Measurements from ENCODE around the gene RSPO3.

Gene RSPO3

DNA sequence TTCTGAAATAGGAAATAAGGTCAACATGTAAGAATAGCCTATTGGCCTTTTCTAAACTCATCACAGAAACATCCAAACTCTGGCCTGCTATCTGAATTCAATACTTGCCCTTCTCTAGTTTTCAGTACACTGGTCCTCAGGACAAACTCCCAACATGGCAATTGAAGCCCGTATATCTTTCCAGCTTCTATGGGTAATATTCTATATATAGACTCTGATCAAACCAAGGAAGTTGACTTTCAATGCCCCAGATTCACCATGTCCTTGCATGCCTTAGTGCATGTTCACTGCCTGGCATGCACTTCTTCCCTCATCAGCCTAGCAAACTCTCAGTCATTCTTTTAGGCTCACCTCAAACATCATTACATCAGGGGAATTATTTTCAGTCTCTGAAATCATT is 73.2 kb downstream of the RSPO3 start:
- TF ChIP-seq POLR2AphosphoS5 (IDR thresholded peaks at IDR 0.05; ENCODE audit: low read depth, low read length) (no peak), POLR2A (IDR thresholded peaks at IDR 0.05; ENCODE audit: low read depth, low read length) (no peak), TAF1 (IDR thresholded peaks at IDR 0.05; ENCODE audit: borderline replicate concordance, low read depth, low read length) (no peak)
- DNase-seq (ENCODE audit: insufficient read length) (no peak), FAIRE-seq (no peak)

DNA sequence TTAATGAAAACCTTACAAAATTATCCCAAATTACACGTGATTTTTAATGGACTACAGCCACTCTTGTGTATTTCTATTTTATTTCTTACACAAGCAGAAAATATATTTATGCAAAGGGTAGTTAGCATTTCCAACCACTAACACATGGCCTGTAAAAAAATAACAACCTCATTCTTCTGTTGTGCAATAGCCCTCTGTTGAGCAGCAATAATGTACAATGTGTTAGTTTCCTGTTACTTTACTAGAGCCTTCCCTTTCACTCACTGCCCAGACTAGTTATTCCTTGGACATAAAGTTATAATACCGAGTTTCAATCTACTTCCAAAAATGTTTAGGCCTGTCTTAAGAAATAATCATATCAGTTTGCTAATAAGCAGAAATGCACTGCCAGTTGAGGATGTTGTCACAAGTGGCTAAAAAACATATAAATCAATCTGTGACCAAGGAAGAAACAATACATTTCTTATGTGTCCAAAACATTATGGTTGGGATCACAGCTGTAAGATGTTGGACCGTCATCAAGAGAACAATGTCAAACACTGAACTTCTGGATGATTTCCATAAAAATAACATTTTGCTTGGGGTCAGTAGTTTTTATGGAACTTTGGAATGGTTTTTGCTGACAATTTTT is 74.6 kb downstream of the RSPO3 start:
- TF ChIP-seq POLR2A (IDR thresholded peaks at IDR 0.05; ENCODE audit: low read depth, low read length): no peak
- no peak for TF ChIP-seq TAF1 (IDR thresholded peaks at IDR 0.05; ENCODE audit: borderline replicate concordance, low read depth, low read length)
- no peak for TF ChIP-seq POLR2AphosphoS5 (IDR thresholded peaks at IDR 0.05; ENCODE audit: low read depth, low read length)
- FAIRE-seq: no peak

DNA sequence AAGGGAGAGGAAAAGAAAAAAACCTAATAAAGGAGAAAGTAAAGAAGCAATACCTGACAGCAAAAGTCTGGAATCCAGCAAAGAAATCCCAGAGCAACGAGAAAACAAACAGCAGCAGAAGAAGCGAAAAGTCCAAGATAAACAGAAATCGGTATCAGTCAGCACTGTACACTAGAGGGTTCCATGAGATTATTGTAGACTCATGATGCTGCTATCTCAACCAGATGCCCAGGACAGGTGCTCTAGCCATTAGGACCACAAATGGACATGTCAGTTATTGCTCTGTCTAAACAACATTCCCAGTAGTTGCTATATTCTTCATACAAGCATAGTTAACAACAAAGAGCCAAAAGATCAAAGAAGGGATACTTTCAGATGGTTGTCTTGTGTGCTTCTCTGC is 77.4 kb downstream of the RSPO3 start:
- TF ChIP-seq TAF1 (IDR thresholded peaks at IDR 0.05; ENCODE audit: borderline replicate concordance, low read depth, low read length): no peak
- no peak for TF ChIP-seq POLR2A (IDR thresholded peaks at IDR 0.05; ENCODE audit: low read depth, low read length)
- TF ChIP-seq POLR2AphosphoS5 (IDR thresholded peaks at IDR 0.05; ENCODE audit: low read depth, low read length): no peak
- DNase-seq (ENCODE audit: insufficient read length) (no peak), FAIRE-seq (no peak)

More for the DNA sequence above, 74.6 kb downstream of the RSPO3 start:
- DNase-seq (ENCODE audit: insufficient read length): no peak

DNA sequence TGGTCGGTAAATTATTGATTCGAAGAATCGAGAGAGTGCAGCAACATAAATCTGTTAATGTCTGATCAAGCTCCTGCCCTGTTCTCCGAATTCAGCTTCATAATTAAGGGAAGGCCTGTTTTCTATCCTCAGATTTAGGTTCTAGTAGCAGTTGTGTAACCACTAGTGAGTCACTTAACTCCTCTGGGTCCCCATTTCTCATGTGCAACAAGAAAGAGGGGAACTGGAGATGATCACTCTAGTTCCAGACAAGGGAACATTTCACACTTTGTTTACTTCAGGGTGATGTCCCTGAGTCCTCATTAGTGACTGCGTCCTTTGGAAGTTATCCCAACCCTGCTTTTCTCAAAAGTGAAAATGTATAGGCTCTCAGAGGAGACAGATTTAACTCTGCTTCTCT is 80.1 kb downstream of the RSPO3 start:
- DNase-seq (ENCODE audit: insufficient read length) (no peak), FAIRE-seq (no peak)
- TF ChIP-seq POLR2A (IDR thresholded peaks at IDR 0.05; ENCODE audit: low read depth, low read length) (no peak), TAF1 (IDR thresholded peaks at IDR 0.05; ENCODE audit: borderline replicate concordance, low read depth, low read length) (no peak), POLR2AphosphoS5 (IDR thresholded peaks at IDR 0.05; ENCODE audit: low read depth, low read length) (no peak)

DNA sequence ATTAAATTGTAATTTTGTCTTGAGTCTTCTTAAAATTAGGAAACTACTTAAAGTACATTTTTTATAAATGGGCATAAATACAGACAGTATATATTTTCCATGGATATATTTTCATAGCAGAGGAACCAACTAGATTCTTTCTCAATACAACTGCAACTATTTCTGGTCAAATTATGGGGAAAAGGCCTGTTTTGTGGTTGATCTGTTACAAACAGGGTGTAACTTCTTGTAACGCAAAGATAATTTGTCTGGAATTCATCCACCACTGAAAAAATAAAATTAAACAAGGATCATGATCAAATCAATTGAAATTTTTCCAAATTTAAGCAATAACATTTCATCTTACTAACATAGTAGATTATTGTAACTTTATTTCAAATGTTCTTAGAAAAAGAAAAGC is 81.0 kb downstream of the RSPO3 start:
- TF ChIP-seq TAF1 (IDR thresholded peaks at IDR 0.05; ENCODE audit: borderline replicate concordance, low read depth, low read length) (no peak), POLR2AphosphoS5 (IDR thresholded peaks at IDR 0.05; ENCODE audit: low read depth, low read length) (no peak), POLR2A (IDR thresholded peaks at IDR 0.05; ENCODE audit: low read depth, low read length) (no peak)
- FAIRE-seq (no peak), DNase-seq (ENCODE audit: insufficient read length) (no peak)

DNA sequence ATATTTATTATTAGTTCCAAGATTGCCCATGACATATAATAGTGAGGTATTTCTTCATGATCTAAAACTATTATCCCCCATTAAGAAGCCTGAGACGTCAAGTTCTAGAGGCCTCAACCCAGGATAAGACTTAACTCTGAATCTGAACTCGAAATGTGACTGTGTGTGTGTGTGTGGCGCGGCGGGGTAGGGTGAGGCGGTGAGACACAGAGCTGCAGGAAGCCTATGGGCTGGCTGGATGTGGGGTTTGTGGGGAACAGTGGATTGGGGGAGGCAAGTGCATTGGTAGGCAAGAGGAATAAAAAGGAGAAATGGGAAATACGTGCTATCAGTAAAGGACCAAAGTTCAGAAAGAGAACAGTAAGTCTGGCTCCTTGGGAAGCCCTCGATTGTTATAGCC is 81.6 kb downstream of the RSPO3 start:
- DNase-seq (ENCODE audit: insufficient read length): no peak
- TF ChIP-seq POLR2A (IDR thresholded peaks at IDR 0.05; ENCODE audit: low read depth, low read length) (no peak), POLR2AphosphoS5 (IDR thresholded peaks at IDR 0.05; ENCODE audit: low read depth, low read length) (no peak), TAF1 (IDR thresholded peaks at IDR 0.05; ENCODE audit: borderline replicate concordance, low read depth, low read length) (no peak)
- no peak for FAIRE-seq

DNA sequence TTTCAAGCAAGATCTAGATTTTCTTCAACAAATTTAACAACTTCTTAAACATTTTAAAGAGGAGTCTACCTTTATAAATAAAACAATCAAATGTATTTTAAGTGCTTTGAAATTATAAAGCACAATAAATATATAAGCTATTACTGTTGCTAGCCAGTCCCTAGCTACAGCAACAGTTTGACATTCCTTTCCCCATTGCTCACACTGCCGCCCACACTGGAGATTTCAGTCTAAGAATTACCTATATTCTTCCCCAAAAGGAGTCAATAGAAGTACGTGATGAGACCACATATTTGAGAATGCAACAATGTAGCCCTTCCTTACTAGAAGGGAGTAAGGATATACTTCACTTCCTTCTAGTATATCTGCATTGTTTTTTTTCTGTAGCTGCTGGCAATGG is 82.8 kb downstream of the RSPO3 start:
- TF ChIP-seq TAF1 (IDR thresholded peaks at IDR 0.05; ENCODE audit: borderline replicate concordance, low read depth, low read length) (no peak), POLR2A (IDR thresholded peaks at IDR 0.05; ENCODE audit: low read depth, low read length) (no peak), POLR2AphosphoS5 (IDR thresholded peaks at IDR 0.05; ENCODE audit: low read depth, low read length) (no peak)
- no peak for FAIRE-seq
- no peak for DNase-seq (ENCODE audit: insufficient read length)

DNA sequence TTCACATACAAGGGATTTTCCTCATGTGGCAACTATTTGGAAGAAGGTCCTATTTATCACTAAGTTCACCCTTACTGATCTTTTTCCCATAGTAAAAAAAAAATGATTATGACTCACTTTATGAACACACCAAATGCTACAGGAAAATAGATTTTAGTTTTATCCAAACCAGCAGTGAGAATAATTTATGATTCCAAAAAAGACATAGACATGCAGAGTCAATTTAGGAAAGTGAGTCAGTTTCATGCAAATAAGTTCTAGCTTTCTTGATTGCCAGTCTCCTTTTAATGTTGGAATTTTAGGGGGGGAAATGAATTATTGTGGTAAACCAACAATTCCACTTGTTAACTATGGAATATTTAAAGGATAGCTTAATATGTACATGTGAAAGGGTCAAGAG is 84.2 kb downstream of the RSPO3 start:
- no peak for FAIRE-seq
- no peak for DNase-seq (ENCODE audit: insufficient read length)
- no peak for TF ChIP-seq POLR2AphosphoS5 (IDR thresholded peaks at IDR 0.05; ENCODE audit: low read depth, low read length)
- no peak for TF ChIP-seq POLR2A (IDR thresholded peaks at IDR 0.05; ENCODE audit: low read depth, low read length)
- no peak for TF ChIP-seq TAF1 (IDR thresholded peaks at IDR 0.05; ENCODE audit: borderline replicate concordance, low read depth, low read length)

DNA sequence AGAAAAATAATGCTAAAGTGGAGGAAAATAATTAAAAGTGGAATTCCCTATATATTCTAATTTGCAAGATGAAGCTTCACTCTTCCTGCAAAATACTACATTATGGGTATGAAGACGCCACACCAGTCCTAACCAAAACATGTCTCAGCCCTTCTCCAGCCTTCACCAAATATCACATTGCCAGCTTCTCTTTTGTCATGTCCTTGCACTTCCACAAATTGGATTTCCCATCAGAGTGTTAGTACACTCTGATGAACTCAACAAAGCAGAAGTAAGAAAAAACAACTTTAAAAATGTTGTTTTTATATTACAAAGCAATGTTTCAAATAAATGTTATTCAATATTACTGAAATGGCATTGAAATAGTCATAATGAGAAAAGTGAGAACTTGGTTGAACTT is 85.8 kb downstream of the RSPO3 start:
- FAIRE-seq (no peak), DNase-seq (ENCODE audit: insufficient read length) (no peak)
- TF ChIP-seq POLR2A (IDR thresholded peaks at IDR 0.05; ENCODE audit: low read depth, low read length) (no peak), TAF1 (IDR thresholded peaks at IDR 0.05; ENCODE audit: borderline replicate concordance, low read depth, low read length) (no peak), POLR2AphosphoS5 (IDR thresholded peaks at IDR 0.05; ENCODE audit: low read depth, low read length) (no peak)

DNA sequence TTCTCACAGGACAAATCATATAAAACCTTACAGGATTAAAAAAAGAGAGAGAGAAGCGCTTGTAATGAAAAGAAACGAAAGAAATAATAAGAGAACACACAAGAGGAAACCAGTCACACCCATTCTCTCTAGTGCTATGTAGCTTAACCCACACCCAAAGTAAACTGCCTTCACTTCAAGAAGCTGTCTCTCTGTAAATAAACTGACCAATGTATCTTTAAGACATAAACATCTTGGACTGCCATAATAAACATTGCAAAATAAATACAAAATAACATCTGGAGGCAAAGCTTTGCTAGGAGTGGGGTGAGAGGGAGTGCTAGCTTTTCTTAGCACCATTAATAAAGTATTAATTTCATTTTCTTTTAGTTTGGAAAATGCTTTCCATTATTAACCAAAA is 86.6 kb downstream of the RSPO3 start:
- FAIRE-seq: no peak
- no peak for DNase-seq (ENCODE audit: insufficient read length)
- no peak for TF ChIP-seq TAF1 (IDR thresholded peaks at IDR 0.05; ENCODE audit: borderline replicate concordance, low read depth, low read length)
- no peak for TF ChIP-seq POLR2AphosphoS5 (IDR thresholded peaks at IDR 0.05; ENCODE audit: low read depth, low read length)
- TF ChIP-seq POLR2A (IDR thresholded peaks at IDR 0.05; ENCODE audit: low read depth, low read length): no peak

DNA sequence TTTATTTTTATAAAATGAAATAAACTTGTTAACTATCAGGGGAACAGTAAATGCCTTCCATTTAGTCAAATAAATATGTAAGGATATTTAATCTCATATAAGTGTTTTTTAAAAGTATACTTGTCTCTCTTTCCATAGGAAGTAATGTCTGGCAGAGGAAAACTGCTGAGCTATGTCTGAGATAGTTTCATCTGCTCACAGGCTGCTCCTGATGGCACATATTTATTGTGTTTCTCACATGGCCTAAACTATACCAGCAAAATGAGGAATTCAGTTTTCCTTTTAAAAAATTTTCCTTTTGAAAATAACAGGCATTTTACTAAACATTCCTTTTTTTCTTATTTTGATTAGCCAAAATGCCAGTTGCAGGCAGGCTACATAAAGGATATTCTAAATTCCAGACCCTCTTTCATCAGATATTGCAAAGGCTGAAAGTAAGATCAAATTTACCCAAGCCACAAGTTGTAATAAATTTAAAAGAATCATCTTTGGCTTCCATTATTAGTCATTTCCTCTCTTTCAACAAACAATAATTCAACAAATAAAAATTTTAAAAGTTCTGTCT is 88.1 kb downstream of the RSPO3 start:
- no peak for TF ChIP-seq POLR2A (IDR thresholded peaks at IDR 0.05; ENCODE audit: low read depth, low read length)
- FAIRE-seq (no peak), DNase-seq (ENCODE audit: insufficient read length) (no peak)

DNA sequence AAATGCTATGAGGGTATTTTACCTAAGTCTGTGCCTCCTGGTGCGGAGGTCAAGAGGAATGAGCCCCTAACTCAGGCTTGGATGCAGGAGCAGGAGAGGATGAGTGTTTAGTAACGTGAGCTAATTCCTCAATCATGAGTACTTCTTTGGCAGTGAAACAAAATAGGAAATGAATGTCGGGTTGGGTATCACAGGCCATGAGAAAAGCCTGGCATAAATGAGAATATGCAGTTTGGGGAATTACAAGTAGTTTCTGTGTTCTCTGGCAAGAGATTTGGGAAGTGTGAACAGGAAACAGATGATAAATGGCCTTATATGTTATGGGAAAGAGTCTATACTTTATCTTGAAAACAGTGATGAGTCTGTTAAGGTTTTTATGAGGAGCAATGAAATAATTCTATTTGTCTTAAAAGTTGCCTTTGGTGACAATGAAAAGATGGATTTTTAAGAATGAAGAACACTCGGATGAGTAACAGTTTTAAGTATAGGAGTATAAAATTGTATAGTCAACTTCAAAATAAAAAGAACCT is 89.2 kb downstream of the RSPO3 start:
- DNase-seq (ENCODE audit: insufficient read length) (no peak), FAIRE-seq (no peak)
- TF ChIP-seq POLR2AphosphoS5 (IDR thresholded peaks at IDR 0.05; ENCODE audit: low read depth, low read length) (no peak), TAF1 (IDR thresholded peaks at IDR 0.05; ENCODE audit: borderline replicate concordance, low read depth, low read length) (no peak), POLR2A (IDR thresholded peaks at IDR 0.05; ENCODE audit: low read depth, low read length) (no peak)
